Endodermal cell (in vitro differentiated cells): ENCODE measurements around the gene PDP2. TPM values are rescaled to one million over a fixed set of nuclear protein-coding genes. Genes with fewer than 3 reads are reported as not detected.

Experiments used
- DNase-seq: peaks from one replicate; pipeline ENCODE4 v3.0.0-alpha.2; 2017
- H3K27ac ChIP-seq: 2 replicates; pipeline ENCODE4 v1.5.1; 2013; ENCODE audit warnings: mild to moderate bottlenecking, low read depth, low read length, moderate library complexity
- H3K27me3 ChIP-seq: 2 replicates; pipeline ENCODE4 v1.6.1; 2013; ENCODE audit warnings: mild to moderate bottlenecking, low read length, moderate library complexity; ENCODE audit not compliant: insufficient read depth, control insufficient read depth, poor library complexity, severe bottlenecking
- H3K36me3 ChIP-seq: 2 replicates; pipeline ENCODE4 v1.7.0; 2013; ENCODE audit warnings: mild to moderate bottlenecking, low read length, moderate library complexity; ENCODE audit not compliant: control insufficient read depth, insufficient read depth
- H3K4me1 ChIP-seq: one replicate; pipeline ENCODE4 v1.7.0; 2013; ENCODE audit warnings: low read length; ENCODE audit not compliant: control insufficient read depth, insufficient read depth
- H3K4me3 ChIP-seq: 2 replicates; pipeline ENCODE4 v1.5.1; 2013; ENCODE audit warnings: mild to moderate bottlenecking, low read length, moderate library complexity
- H3K9ac ChIP-seq: 2 replicates; pipeline ENCODE4 v1.6.1; 2013; ENCODE audit warnings: mild to moderate bottlenecking, low read length, moderate library complexity; ENCODE audit not compliant: poor library complexity, severe bottlenecking; ENCODE audit errors: extremely low read depth
- H3K9me3 ChIP-seq: 2 replicates; pipeline ENCODE4 v1.6.1; 2013; ENCODE audit warnings: mild to moderate bottlenecking, low read length, moderate library complexity; ENCODE audit not compliant: control insufficient read depth
- H3K27ac Mint-ChIP-seq: 2 replicates; pipeline ENCODE4 v1.8.0; 2020; ENCODE audit warnings: mixed read lengths
- H3K27me3 Mint-ChIP-seq: 2 replicates; pipeline ENCODE4 v1.8.0; 2021; ENCODE audit warnings: mild to moderate bottlenecking, mixed read lengths; ENCODE audit not compliant: insufficient read depth
- H3K36me3 Mint-ChIP-seq: 2 replicates; pipeline ENCODE4 v1.8.0; 2020; ENCODE audit warnings: low read depth, mixed read lengths
- H3K4me1 Mint-ChIP-seq: 2 replicates; pipeline ENCODE4 v1.8.0; 2020; ENCODE audit warnings: mixed read lengths
- H3K4me3 Mint-ChIP-seq: 2 replicates; pipeline ENCODE4 v1.8.0; 2020; ENCODE audit warnings: mild to moderate bottlenecking, moderate library complexity, mixed read lengths
- H3K9me3 Mint-ChIP-seq: 2 replicates; pipeline ENCODE4 v1.8.0; 2020; ENCODE audit warnings: mild to moderate bottlenecking, mixed read lengths
- WGBS, 2 experiments: methylation state at CpG; one replicate each; pipeline versions ENCODE4 v1.1.5 to v1.1.7; 2013; ENCODE audit warnings: missing lambda C conversion rate in 2 of 2, mixed read lengths in 1 of 2; ENCODE audit not compliant: insufficient coverage in 1 of 2, insufficient read length in 1 of 2; 5-methylcytosine and 5-hydroxymethylcytosine counted together
- total RNA-seq, 2 donors: library from RNA; stranded (reverse); fragmentation: NEBNext Ultra II Directional in 1 of 2; extraction: Animal tissue kit (Norgen Biotek cat#: 25700) in 1 of 2; gene quantifications; 2 replicates in 1 of 2; 3 replicates in 1 of 2; pipeline ENCODE4 v1.2.1, GENCODE V29; 2021
- TF ChIP-seq, protein P1 (sequence below): fragments of 200-600 bp; sonication (generic); conservative IDR thresholded peaks from 2 replicates; pipeline ENCODE4 v1.5.0; 2021; ENCODE audit warnings: antibody characterized with exemption, mild to moderate bottlenecking

The PDP2 gene
- total RNA-seq, 2 donors from 2014 or later = 23.1 to 31.5 TPM

DNA sequence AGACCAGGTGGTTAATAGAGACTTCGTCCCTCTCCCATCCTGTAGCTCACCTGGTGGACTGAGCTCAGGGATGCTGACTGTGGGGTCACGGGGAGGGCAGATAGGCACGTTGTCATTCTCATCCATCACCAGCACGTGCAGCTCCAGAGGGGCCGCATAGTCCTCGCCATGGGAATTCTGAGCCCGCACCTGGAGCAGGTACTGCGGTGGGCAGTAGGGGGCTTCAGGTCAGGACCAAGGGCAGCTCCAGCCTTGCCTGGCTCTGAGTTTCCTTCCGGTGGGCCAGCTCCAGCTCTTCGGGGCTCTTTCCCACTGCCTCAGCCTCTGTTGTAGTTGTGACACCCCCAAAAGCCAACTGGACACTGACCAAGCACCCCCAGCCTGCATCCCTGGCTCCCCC is 32.8 kb downstream of the PDP2 start:
- Histone ChIP-seq H3K27me3 (peaks cover 25% of the 10 kb centered on the region), H3K9me3 (no peaks in the 10 kb centered on the region), H3K4me1 (no peaks in the 10 kb centered on the region), H3K36me3 (no peaks in the 10 kb centered on the region), H3K4me3 (no peak overlapping the region), H3K27ac (no peak overlapping the region), H3K9ac (no peak overlapping the region)
- peak; percentile 88 for DNase-seq
- Mint-ChIP-seq H3K27ac (no peak overlapping the region), H3K27me3 (peaks cover 36% of the 10 kb centered on the region), H3K4me1 (no peaks in the 10 kb centered on the region), H3K4me3 (no peak overlapping the region), H3K36me3 (no peaks in the 10 kb centered on the region), H3K9me3 (no peaks in the 10 kb centered on the region)
- TF ChIP-seq, protein P1, sequence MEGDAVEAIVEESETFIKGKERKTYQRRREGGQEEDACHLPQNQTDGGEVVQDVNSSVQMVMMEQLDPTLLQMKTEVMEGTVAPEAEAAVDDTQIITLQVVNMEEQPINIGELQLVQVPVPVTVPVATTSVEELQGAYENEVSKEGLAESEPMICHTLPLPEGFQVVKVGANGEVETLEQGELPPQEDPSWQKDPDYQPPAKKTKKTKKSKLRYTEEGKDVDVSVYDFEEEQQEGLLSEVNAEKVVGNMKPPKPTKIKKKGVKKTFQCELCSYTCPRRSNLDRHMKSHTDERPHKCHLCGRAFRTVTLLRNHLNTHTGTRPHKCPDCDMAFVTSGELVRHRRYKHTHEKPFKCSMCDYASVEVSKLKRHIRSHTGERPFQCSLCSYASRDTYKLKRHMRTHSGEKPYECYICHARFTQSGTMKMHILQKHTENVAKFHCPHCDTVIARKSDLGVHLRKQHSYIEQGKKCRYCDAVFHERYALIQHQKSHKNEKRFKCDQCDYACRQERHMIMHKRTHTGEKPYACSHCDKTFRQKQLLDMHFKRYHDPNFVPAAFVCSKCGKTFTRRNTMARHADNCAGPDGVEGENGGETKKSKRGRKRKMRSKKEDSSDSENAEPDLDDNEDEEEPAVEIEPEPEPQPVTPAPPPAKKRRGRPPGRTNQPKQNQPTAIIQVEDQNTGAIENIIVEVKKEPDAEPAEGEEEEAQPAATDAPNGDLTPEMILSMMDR = peak; percentile 61
- 48 to 56% methylated on average over 8 to 10 of the region's 10 CpGs for WGBS, 2 experiments

GRCh38 chr16:66913711-66914110 is 33.4 kb downstream of the PDP2 start:
- H3K9me3 Mint-ChIP-seq = no peaks in the 10 kb centered on the region
- TF ChIP-seq, protein P1 = no peak
- WGBS, 2 experiments = 63 to 83% methylated on average over 4 of the region's 4 CpGs
- Histone ChIP-seq H3K4me1 (no peaks in the 10 kb centered on the region), H3K36me3 (no peaks in the 10 kb centered on the region), H3K27ac (no peak overlapping the region), H3K9ac (no peak overlapping the region), H3K4me3 (no peak overlapping the region), H3K27me3 (peaks cover 18% of the 10 kb centered on the region), H3K9me3 (no peaks in the 10 kb centered on the region)
- H3K36me3 Mint-ChIP-seq = no peaks in the 10 kb centered on the region
- no peak overlapping the region for H3K4me3 Mint-ChIP-seq
- no peaks in the 10 kb centered on the region for H3K4me1 Mint-ChIP-seq
- no peak for DNase-seq
- H3K27ac Mint-ChIP-seq = no peak overlapping the region
- H3K27me3 Mint-ChIP-seq = peaks cover 30% of the 10 kb centered on the region

DNA sequence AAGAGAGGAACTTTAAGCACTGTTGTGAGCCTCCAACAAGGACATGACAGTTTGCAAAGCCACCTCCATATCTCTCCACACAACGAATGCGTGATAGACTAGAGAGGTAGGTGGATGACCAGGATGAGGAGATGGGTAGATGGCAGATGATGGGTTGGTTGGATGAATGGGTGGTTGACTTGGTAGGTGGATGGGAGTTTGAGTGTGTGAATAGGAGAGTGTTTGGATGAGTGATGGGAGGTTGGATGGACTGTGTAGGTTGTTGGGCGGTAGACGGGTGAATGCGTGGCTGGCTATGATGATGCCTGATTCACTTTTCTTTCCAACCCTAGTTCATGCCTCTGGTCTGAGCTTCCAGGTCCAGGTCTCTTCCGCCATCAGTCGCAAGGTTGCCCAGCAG is 34.2 kb downstream of the PDP2 start:
- H3K9me3 ChIP-seq = no peaks in the 10 kb centered on the region

More for the DNA sequence above, 34.2 kb downstream of the PDP2 start:
- Mint-ChIP-seq H3K9me3 (no peaks in the 10 kb centered on the region), H3K4me1 (no peaks in the 10 kb centered on the region), H3K4me3 (no peak overlapping the region), H3K27me3 (peaks cover 32% of the 10 kb centered on the region), H3K36me3 (no peaks in the 10 kb centered on the region), H3K27ac (no peak overlapping the region)
- Histone ChIP-seq H3K4me3 (no peak overlapping the region), H3K27ac (no peak overlapping the region), H3K27me3 (peaks cover 13% of the 10 kb centered on the region), H3K4me1 (no peaks in the 10 kb centered on the region), H3K9ac (no peak overlapping the region), H3K36me3 (no peaks in the 10 kb centered on the region)
- no peak for DNase-seq
- TF ChIP-seq, protein P1 = no peak
- WGBS, 2 experiments = 90% methylated on average over 5 to 7 of the region's 7 CpGs
